SU-DHL-6 (cell line): ENCODE measurements around the gene IRF9.

Experiments used
- H2AFZ ChIP-seq: fragments of 200-600 bp; sonication (generic); 2 replicates; pipeline ENCODE4 v1.6.1; 2014; ENCODE audit warnings: low read depth, mild to moderate bottlenecking, moderate library complexity, mixed read lengths, antibody characterized with exemption, low read length; ENCODE audit not compliant: severe bottlenecking
- H3F3A ChIP-seq: fragments of 200-600 bp; shearing (Covaris generic); 2 replicates; pipeline ENCODE4 v1.6.0; 2016; ENCODE audit warnings: antibody characterized with exemption, mild to moderate bottlenecking; ENCODE audit not compliant: insufficient read depth
- H3K27ac ChIP-seq: fragments of 200-600 bp; sonication (generic); 2 replicates; pipeline ENCODE4 v1.5.1; 2016; ENCODE audit warnings: low read depth, mild to moderate bottlenecking, low read length, moderate library complexity, mixed read lengths
- H3K27me3 ChIP-seq: fragments of 200-600 bp; sonication (generic), shearing (Covaris generic); 2 replicates; pipeline ENCODE4 v1.6.0; 2014; ENCODE audit warnings: mild to moderate bottlenecking, low read length
- H3K36me3 ChIP-seq: fragments of 200-600 bp; sonication (generic); 2 replicates; pipeline ENCODE4 v1.6.1; 2014; ENCODE audit warnings: mild to moderate bottlenecking, low read length, mixed read lengths
- H3K4me2 ChIP-seq: fragments of 300-600, 200-600 bp; shearing (Covaris generic), sonication (generic); 2 replicates; pipeline ENCODE4 v1.6.0; 2014; ENCODE audit warnings: low read length, low read depth, mild to moderate bottlenecking; ENCODE audit not compliant: poor library complexity, severe bottlenecking
- H3K4me3 ChIP-seq: fragments of 200-600 bp; sonication (generic); 2 replicates; pipeline ENCODE4 v1.5.1; 2014; ENCODE audit warnings: antibody characterized with exemption, low read length, mild to moderate bottlenecking, mixed read lengths; ENCODE audit not compliant: insufficient read depth, poor library complexity, severe bottlenecking
- H3K79me2 ChIP-seq: fragments of 200-600 bp; sonication (generic); 2 replicates; pipeline ENCODE4 v1.6.1; 2014; ENCODE audit warnings: mild to moderate bottlenecking, low read length, moderate library complexity; ENCODE audit not compliant: insufficient read depth
- H3K9ac ChIP-seq: fragments of 200-600 bp; sonication (generic); 2 replicates; pipeline ENCODE4 v1.7.0; 2014; ENCODE audit warnings: mild to moderate bottlenecking, low read length
- H3K9me2 ChIP-seq: fragments of 200-600 bp; sonication (generic); replicated peaks from 2 replicates; pipeline ENCODE4 v1.6.1; 2014; ENCODE audit warnings: low read length; ENCODE audit not compliant: insufficient read depth
- H3K9me3 ChIP-seq: fragments of 200-600 bp; sonication (generic); 2 replicates; pipeline ENCODE4 v1.6.1; 2014; ENCODE audit warnings: low read length, mixed read lengths; ENCODE audit not compliant: insufficient read depth
- H4K20me1 ChIP-seq: fragments of 200-600 bp; sonication (generic); 2 replicates; pipeline ENCODE4 v1.6.1; 2014; ENCODE audit warnings: low read depth, mild to moderate bottlenecking, antibody characterized with exemption, low read length, moderate library complexity, mixed read lengths
- EZH2phosphoT487 ChIP-seq: fragments of 200-600 bp; sonication (generic), shearing (Covaris generic); conservative IDR thresholded peaks from 2 replicates; pipeline ENCODE4 v1.6.1; 2018; ENCODE audit warnings: mild to moderate bottlenecking, antibody characterized with exemption, low read length, moderate library complexity, mixed read lengths
- TF ChIP-seq, protein P1 (sequence below): fragments of 200-600 bp; sonication (generic); IDR thresholded peaks from one replicate; pipeline ENCODE4 v1.5.1; 2017; ENCODE audit warnings: antibody characterized with exemption, mild to moderate bottlenecking, low read length, moderate library complexity; ENCODE audit not compliant: insufficient read depth, poor library complexity, severe bottlenecking

IRF9 gene

DNA sequence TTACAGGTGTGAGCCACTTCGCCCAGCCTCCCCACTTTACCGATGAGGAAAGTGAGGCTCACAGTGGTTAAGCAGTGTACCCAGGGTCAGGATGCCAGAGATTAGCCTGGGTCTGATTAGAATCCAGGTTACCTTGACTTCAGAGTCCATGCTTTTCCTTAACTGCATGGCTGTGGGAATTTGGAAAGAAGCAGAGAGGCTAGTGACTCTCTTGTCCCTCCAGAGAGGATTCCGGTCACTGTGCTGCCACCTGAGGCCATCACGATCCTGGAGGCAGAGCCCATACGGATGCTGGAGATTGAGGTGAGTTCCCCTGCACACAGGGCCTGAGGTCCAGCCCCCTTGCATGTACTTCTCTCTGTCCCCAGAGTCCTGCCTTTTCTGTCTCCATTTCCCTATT is 15.5 kb downstream of the IRF9 start:
- H3K9ac ChIP-seq = no peak overlapping the region
- H3F3A ChIP-seq = no peaks in the 10 kb centered on the region
- H2AFZ ChIP-seq = no peak overlapping the region
- no peaks in the 10 kb centered on the region for H4K20me1 ChIP-seq
- H3K79me2 ChIP-seq = no peaks in the 10 kb centered on the region
- no peak overlapping the region for H3K4me3 ChIP-seq
- no peak overlapping the region for H3K4me2 ChIP-seq
- no peaks in the 10 kb centered on the region for H3K27me3 ChIP-seq
- no peaks in the 10 kb centered on the region for H3K36me3 ChIP-seq
- no peaks in the 10 kb centered on the region for H3K9me3 ChIP-seq
- TF ChIP-seq, protein P1, sequence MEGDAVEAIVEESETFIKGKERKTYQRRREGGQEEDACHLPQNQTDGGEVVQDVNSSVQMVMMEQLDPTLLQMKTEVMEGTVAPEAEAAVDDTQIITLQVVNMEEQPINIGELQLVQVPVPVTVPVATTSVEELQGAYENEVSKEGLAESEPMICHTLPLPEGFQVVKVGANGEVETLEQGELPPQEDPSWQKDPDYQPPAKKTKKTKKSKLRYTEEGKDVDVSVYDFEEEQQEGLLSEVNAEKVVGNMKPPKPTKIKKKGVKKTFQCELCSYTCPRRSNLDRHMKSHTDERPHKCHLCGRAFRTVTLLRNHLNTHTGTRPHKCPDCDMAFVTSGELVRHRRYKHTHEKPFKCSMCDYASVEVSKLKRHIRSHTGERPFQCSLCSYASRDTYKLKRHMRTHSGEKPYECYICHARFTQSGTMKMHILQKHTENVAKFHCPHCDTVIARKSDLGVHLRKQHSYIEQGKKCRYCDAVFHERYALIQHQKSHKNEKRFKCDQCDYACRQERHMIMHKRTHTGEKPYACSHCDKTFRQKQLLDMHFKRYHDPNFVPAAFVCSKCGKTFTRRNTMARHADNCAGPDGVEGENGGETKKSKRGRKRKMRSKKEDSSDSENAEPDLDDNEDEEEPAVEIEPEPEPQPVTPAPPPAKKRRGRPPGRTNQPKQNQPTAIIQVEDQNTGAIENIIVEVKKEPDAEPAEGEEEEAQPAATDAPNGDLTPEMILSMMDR = no peak
- no peak for TF ChIP-seq EZH2phosphoT487
- no peak overlapping the region for H3K27ac ChIP-seq
- H3K9me2 ChIP-seq = no peaks in the 10 kb centered on the region

GRCh38 chr14:24177041-24177825 is 16.2 kb downstream of the IRF9 start:
- no peaks in the 10 kb centered on the region for H3F3A ChIP-seq
- H3K9ac ChIP-seq = no peak overlapping the region
- H3K27ac ChIP-seq = no peak overlapping the region
- no peaks in the 10 kb centered on the region for H3K9me3 ChIP-seq
- H2AFZ ChIP-seq = no peak overlapping the region
- no peaks in the 10 kb centered on the region for H4K20me1 ChIP-seq
- H3K4me2 ChIP-seq = no peak overlapping the region
- H3K79me2 ChIP-seq = no peaks in the 10 kb centered on the region
- no peaks in the 10 kb centered on the region for H3K27me3 ChIP-seq
- no peaks in the 10 kb centered on the region for H3K36me3 ChIP-seq
- TF ChIP-seq EZH2phosphoT487 = no peak
- TF ChIP-seq, protein P1 = no peak
- no peaks in the 10 kb centered on the region for H3K9me2 ChIP-seq
- H3K4me3 ChIP-seq = no peak overlapping the region

GRCh38 chr14:24177891-24178290 is 16.8 kb downstream of the IRF9 start:
- no peaks in the 10 kb centered on the region for H3K79me2 ChIP-seq
- no peaks in the 10 kb centered on the region for H3F3A ChIP-seq
- no peak overlapping the region for H2AFZ ChIP-seq
- TF ChIP-seq, protein P1 = no peak
- TF ChIP-seq EZH2phosphoT487 = no peak
- H3K36me3 ChIP-seq = no peaks in the 10 kb centered on the region
- H3K27me3 ChIP-seq = no peaks in the 10 kb centered on the region
- H3K9ac ChIP-seq = no peak overlapping the region
- no peaks in the 10 kb centered on the region for H3K9me2 ChIP-seq
- H4K20me1 ChIP-seq = no peaks in the 10 kb centered on the region
- H3K4me3 ChIP-seq = no peak overlapping the region
- no peak overlapping the region for H3K27ac ChIP-seq
- no peaks in the 10 kb centered on the region for H3K9me3 ChIP-seq
- H3K4me2 ChIP-seq = no peak overlapping the region
